ENCODE measurements around the gene SMC3. TPM values are rescaled to one million over a fixed set of nuclear protein-coding genes. Genes with fewer than 3 reads are reported as not detected.

Gene SMC3
- total RNA-seq, 1 experiment from 2014 or later = 18.4 TPM

DNA sequence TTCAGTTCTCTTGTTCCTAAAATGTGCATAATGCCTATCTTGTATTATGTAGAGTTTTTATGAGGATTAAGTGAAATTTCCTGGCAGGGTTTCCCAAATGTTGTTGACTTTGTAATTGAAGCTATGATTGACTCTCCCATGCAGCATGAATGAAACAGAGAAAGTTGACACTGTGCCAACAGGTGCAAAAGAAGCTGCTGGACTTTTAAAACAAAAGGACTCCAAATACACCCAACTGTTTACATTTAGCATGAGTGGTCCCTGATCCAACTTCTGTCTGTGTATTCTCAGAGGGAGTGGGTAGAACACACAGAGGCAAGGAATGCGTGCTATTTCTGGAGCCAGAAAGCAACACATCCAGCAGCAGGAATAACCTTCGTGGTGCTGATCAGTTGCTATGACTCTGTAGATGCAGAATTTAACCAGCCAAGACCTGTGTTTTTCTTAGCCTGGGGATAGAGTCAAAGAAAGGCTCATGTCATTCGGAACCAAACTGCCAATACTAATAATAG, 62.2 kb downstream of the SMC3 start:
- peak overlapping the region; percentile 56 for H3K4me2 ChIP-seq (ENCODE audit: low read length)
- H3K4me3 ChIP-seq (ENCODE audit: low read length) = no peak overlapping the region
- H2AFZ ChIP-seq (ENCODE audit: low read length) = no peak overlapping the region
- no peaks in the 10 kb centered on the region for H3K36me3 ChIP-seq (ENCODE audit: low read depth, low read length)
- peaks cover 22% of the 10 kb centered on the region for H3K4me1 ChIP-seq (ENCODE audit: insufficient read depth, low read length)
- CTCF ChIA-PET = interaction anchor here (0.6 to 0.7 kb wide), 3 partner anchors 42 to 117 kb away, joined by 3 to 4 read pairs (median 3); no protein-coding TSS in a partner anchor
- no peak for TF ChIP-seq EZH2 (IDR thresholded peaks at IDR 0.05; ENCODE audit: low read length, unreplicated experiment)
- TF ChIP-seq CTCF (conservative IDR thresholded peaks at IDR 0.05; ENCODE audit: low read depth, low read length) = no peak
- TF ChIP-seq EZH2phosphoT487 (IDR thresholded peaks at IDR 0.05; ENCODE audit: borderline replicate concordance, low read length) = no peak
- BruUV-seq (replicated peaks) = no TSS peak
- no peaks in the 10 kb centered on the region for H4K20me1 ChIP-seq (ENCODE audit: low read length)
- no peaks in the 10 kb centered on the region for H3K9me2 ChIP-seq (replicated peaks; ENCODE audit: low read length)
- H3K9me3 ChIP-seq (ENCODE audit: low read length) = no peaks in the 10 kb centered on the region
- intact Hi-C loops (cut with micrococcal nuclease) = loop anchor here (1.0 to 2.0 kb wide), 2 partner anchors 18 to 19 kb away; no protein-coding TSS in a partner anchor
- H3K79me2 ChIP-seq (ENCODE audit: low read length) = no peaks in the 10 kb centered on the region
- ATAC-seq (peak; percentile 97), DNase-seq (peak; percentile 98)
- POLR2A ChIA-PET (ENCODE audit: unreplicated experiment) = no interaction called here
- H3F3A ChIP-seq (ENCODE audit: low read length, unreplicated experiment) = peaks cover 5% of the 10 kb centered on the region
- H3K9ac ChIP-seq (ENCODE audit: low read length) = no peak overlapping the region
- peak overlapping the region; percentile 80 for H3K27ac ChIP-seq (ENCODE audit: low read length)
- H3K27me3 ChIP-seq (ENCODE audit: low read length) = no peaks in the 10 kb centered on the region

DNA sequence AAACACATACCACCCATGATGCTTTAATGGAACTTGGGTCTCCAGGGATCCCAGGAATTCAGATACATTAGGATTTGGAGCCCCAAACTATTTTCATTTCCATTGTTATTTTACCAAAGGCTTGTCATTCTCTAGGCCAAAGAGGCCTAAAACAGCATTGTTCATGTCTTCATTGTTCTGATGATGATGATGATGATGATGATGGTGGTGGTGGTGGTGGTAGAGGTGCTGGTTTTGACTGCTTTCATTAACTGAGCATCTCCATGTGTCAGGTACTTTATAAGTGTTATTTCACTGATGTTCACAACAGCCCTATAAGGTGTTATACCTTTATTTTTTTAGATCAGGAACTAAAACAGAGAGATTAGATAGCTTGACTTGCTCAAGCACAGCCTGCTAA, 64.4 kb downstream of the SMC3 start:
- H3K4me3 ChIP-seq (ENCODE audit: low read length) = no peak overlapping the region
- H3K79me2 ChIP-seq (ENCODE audit: low read length) = no peaks in the 10 kb centered on the region
- H3K9ac ChIP-seq (ENCODE audit: low read length) = no peak overlapping the region
- H3K9me3 ChIP-seq (ENCODE audit: low read length) = no peaks in the 10 kb centered on the region
- H3K9me2 ChIP-seq (replicated peaks; ENCODE audit: low read length) = no peaks in the 10 kb centered on the region
- no peaks in the 10 kb centered on the region for H3K27me3 ChIP-seq (ENCODE audit: low read length)
- intact Hi-C loops (cut with micrococcal nuclease) = no loop called here
- H3K4me2 ChIP-seq (ENCODE audit: low read length) = no peak overlapping the region
- no peaks in the 10 kb centered on the region for H3K36me3 ChIP-seq (ENCODE audit: low read depth, low read length)
- no peak for TF ChIP-seq CTCF (conservative IDR thresholded peaks at IDR 0.05; ENCODE audit: low read depth, low read length)
- no peak for TF ChIP-seq EZH2phosphoT487 (IDR thresholded peaks at IDR 0.05; ENCODE audit: borderline replicate concordance, low read length)
- TF ChIP-seq EZH2 (IDR thresholded peaks at IDR 0.05; ENCODE audit: low read length, unreplicated experiment) = no peak
- ATAC-seq (no peak), DNase-seq (no peak)
- H4K20me1 ChIP-seq (ENCODE audit: low read length) = no peaks in the 10 kb centered on the region
- ChIA-PET CTCF (no interaction called here), POLR2A (ENCODE audit: unreplicated experiment) (no interaction called here)
- peaks cover 27% of the 10 kb centered on the region for H3K4me1 ChIP-seq (ENCODE audit: insufficient read depth, low read length)
- no peak overlapping the region for H2AFZ ChIP-seq (ENCODE audit: low read length)
- H3F3A ChIP-seq (ENCODE audit: low read length, unreplicated experiment) = peaks cover 5% of the 10 kb centered on the region
- H3K27ac ChIP-seq (ENCODE audit: low read length) = no peak overlapping the region
- BruUV-seq (replicated peaks) = no TSS peak

DNA sequence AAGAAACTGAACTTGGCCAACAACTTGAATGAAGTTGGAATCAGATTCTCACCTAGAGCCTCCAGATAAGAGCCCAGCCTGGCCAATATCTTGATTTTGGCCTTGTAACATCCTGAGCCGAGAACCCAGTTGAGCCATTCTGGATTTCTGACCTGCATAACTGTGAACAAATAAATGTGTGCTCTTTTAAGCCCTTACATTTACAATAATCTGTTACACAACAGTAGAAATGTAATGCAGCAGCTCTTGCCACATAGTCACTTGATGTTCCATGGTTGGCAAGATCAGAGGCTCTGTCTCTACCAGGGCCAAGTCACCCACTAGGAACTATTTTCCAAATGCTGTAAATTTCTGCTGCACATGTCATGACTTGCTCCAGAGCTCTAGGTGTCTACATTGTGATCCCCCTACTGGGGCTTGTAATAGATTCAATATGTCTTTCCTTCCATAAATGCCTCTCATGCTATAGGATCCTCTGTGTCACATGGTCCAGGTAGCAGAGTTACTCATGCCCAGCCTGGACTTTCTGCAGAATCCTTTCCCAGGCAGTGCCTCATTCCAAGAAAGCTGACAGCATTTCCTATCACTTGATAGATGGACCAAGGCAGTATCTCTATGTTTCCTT, 65.2 kb downstream of the SMC3 start:
- H3K9me2 ChIP-seq (replicated peaks; ENCODE audit: low read length) = no peaks in the 10 kb centered on the region
- ChIA-PET POLR2A (ENCODE audit: unreplicated experiment) (interaction anchor here (0.5 kb wide), 1 partner anchor 30 kb away, joined by 3 read pairs; no protein-coding TSS in a partner anchor), CTCF (no interaction called here)
- no peak overlapping the region for H3K27ac ChIP-seq (ENCODE audit: low read length)
- no peaks in the 10 kb centered on the region for H3K9me3 ChIP-seq (ENCODE audit: low read length)
- no peak overlapping the region for H2AFZ ChIP-seq (ENCODE audit: low read length)
- no peaks in the 10 kb centered on the region for H3K36me3 ChIP-seq (ENCODE audit: low read depth, low read length)
- H3K4me2 ChIP-seq (ENCODE audit: low read length) = no peak overlapping the region
- no peaks in the 10 kb centered on the region for H3K27me3 ChIP-seq (ENCODE audit: low read length)
- H3K79me2 ChIP-seq (ENCODE audit: low read length) = no peaks in the 10 kb centered on the region
- no peak for TF ChIP-seq EZH2 (IDR thresholded peaks at IDR 0.05; ENCODE audit: low read length, unreplicated experiment)
- ATAC-seq = no peak
- H4K20me1 ChIP-seq (ENCODE audit: low read length) = no peaks in the 10 kb centered on the region
- BruUV-seq (replicated peaks) = no TSS peak
- intact Hi-C loops (cut with micrococcal nuclease) = no loop called here
- peaks cover 27% of the 10 kb centered on the region for H3K4me1 ChIP-seq (ENCODE audit: insufficient read depth, low read length)
- H3K9ac ChIP-seq (ENCODE audit: low read length) = no peak overlapping the region
- no peak for DNase-seq
- H3F3A ChIP-seq (ENCODE audit: low read length, unreplicated experiment) = peaks cover 5% of the 10 kb centered on the region
- H3K4me3 ChIP-seq (ENCODE audit: low read length) = no peak overlapping the region
